H9 (cell line): ENCODE data around the gene DDI2. TPM values are rescaled to one million over a fixed set of nuclear protein-coding genes. Genes with fewer than 3 reads are reported as not detected.

Experiments
- DNase-seq: peaks from one replicate; pipeline ENCODE4 v3.0.0-alpha.2; 2017
- H2AFZ ChIP-seq: one replicate; pipeline ENCODE4 v1.6.1; 2013; ENCODE audit warnings: mild to moderate bottlenecking, low read length, control low read depth, moderate library complexity
- H2AK5ac ChIP-seq: 2 replicates; pipeline ENCODE4 v1.6.1; 2013; ENCODE audit warnings: low read length, control low read depth, mixed read lengths; ENCODE audit not compliant: insufficient read length
- H2BK120ac ChIP-seq: one replicate; pipeline ENCODE4 v1.6.1; 2013; ENCODE audit warnings: low read depth, mild to moderate bottlenecking, low read length, control low read depth, inconsistent platforms; ENCODE audit not compliant: poor library complexity, severe bottlenecking
- H2BK12ac ChIP-seq: 2 replicates; pipeline ENCODE4 v1.6.1; 2013; ENCODE audit warnings: low read length, control low read depth, mixed read lengths, low read depth; ENCODE audit not compliant: insufficient read length
- H2BK15ac ChIP-seq: 2 replicates; pipeline ENCODE4 v1.6.1; 2013; ENCODE audit warnings: low read depth, low read length, control low read depth
- H2BK20ac ChIP-seq: one replicate; pipeline ENCODE4 v1.6.1; 2013; ENCODE audit warnings: low read depth, mild to moderate bottlenecking, low read length, control low read depth, inconsistent platforms; ENCODE audit not compliant: poor library complexity, severe bottlenecking
- H2BK5ac ChIP-seq: 2 replicates; pipeline ENCODE4 v1.6.1; 2013; ENCODE audit warnings: low read length, control low read depth, mixed read lengths; ENCODE audit not compliant: insufficient read length
- H3K14ac ChIP-seq: 2 replicates; pipeline ENCODE4 v1.6.1; 2013; ENCODE audit warnings: low read length, control low read depth; ENCODE audit not compliant: insufficient read depth
- H3K18ac ChIP-seq: 2 replicates; pipeline ENCODE4 v1.6.1; 2013; ENCODE audit warnings: low read depth, mild to moderate bottlenecking, mixed read lengths, low read length, control low read depth; ENCODE audit not compliant: insufficient read length
- H3K23ac ChIP-seq: 2 replicates; pipeline ENCODE4 v1.6.1; 2013; ENCODE audit warnings: low read length, control low read depth, mixed read lengths, low read depth; ENCODE audit not compliant: insufficient read length
- H3K23me2 ChIP-seq: 2 replicates; pipeline ENCODE4 v1.6.1; 2013; ENCODE audit warnings: low read depth, mild to moderate bottlenecking, mixed read lengths, low read length, control low read depth; ENCODE audit not compliant: insufficient read length, poor library complexity, severe bottlenecking
- H3K27ac ChIP-seq: 2 replicates; pipeline ENCODE4 v1.5.1; 2013; ENCODE audit warnings: low read length, control low read depth, mixed read lengths, low read depth; ENCODE audit not compliant: insufficient read length
- H3K27me3 ChIP-seq: 2 replicates; pipeline ENCODE4 v1.6.1; 2013; ENCODE audit warnings: low read length, control low read depth, inconsistent platforms; ENCODE audit not compliant: insufficient read depth
- H3K4ac ChIP-seq: 2 replicates; pipeline ENCODE4 v1.6.1; 2013; ENCODE audit warnings: low read depth, mild to moderate bottlenecking, control low read depth, inconsistent platforms, low read length, moderate library complexity
- H3K4me1 ChIP-seq: 2 replicates; pipeline ENCODE4 v1.6.1; 2013; ENCODE audit warnings: low read length, control low read depth, inconsistent platforms; ENCODE audit not compliant: insufficient read depth
- H3K4me2 ChIP-seq: 2 replicates; pipeline ENCODE4 v1.6.1; 2013; ENCODE audit warnings: low read length, control low read depth, mixed read lengths; ENCODE audit not compliant: insufficient read length, insufficient read depth
- H3K56ac ChIP-seq: 2 replicates; pipeline ENCODE4 v1.6.1; 2013; ENCODE audit warnings: low read depth, mild to moderate bottlenecking, mixed read lengths, low read length, control low read depth; ENCODE audit not compliant: insufficient read length
- H3K79me1 ChIP-seq: 2 replicates; pipeline ENCODE4 v1.6.1; 2013; ENCODE audit warnings: low read depth, mild to moderate bottlenecking, moderate library complexity, low read length, control low read depth, inconsistent platforms; ENCODE audit not compliant: insufficient read depth, poor library complexity, severe bottlenecking
- H3K79me2 ChIP-seq: 2 replicates; pipeline ENCODE4 v1.6.1; 2013; ENCODE audit warnings: low read length, control low read depth, inconsistent platforms; ENCODE audit not compliant: insufficient read depth
- H3K9ac ChIP-seq: 2 replicates; pipeline ENCODE4 v1.6.1; 2013; ENCODE audit warnings: low read length, control low read depth, mixed read lengths; ENCODE audit not compliant: insufficient read length; ENCODE audit errors: extremely low read depth
- H3K9me3 ChIP-seq: one replicate; pipeline ENCODE4 v1.6.1; 2013; ENCODE audit warnings: low read depth, low read length, inconsistent platforms; ENCODE audit not compliant: control insufficient read depth
- H3T11ph ChIP-seq: one replicate; pipeline ENCODE4 v1.6.1; 2013; ENCODE audit warnings: mild to moderate bottlenecking, low read length, control low read depth, inconsistent platforms
- H4K20me1 ChIP-seq: one replicate; pipeline ENCODE4 v1.6.1; 2013; ENCODE audit not compliant: control insufficient read depth, insufficient read length, insufficient read depth
- H4K5ac ChIP-seq: 2 replicates; pipeline ENCODE4 v1.6.1; 2013; ENCODE audit warnings: low read depth, mild to moderate bottlenecking, mixed read lengths, low read length, control low read depth; ENCODE audit not compliant: insufficient read length
- H4K8ac ChIP-seq: replicated peaks from 2 replicates; pipeline ENCODE4 v1.6.1; 2013; ENCODE audit warnings: low read length, control low read depth, mixed read lengths, low read depth; ENCODE audit not compliant: insufficient read length
- H4K91ac ChIP-seq: 2 replicates; pipeline ENCODE4 v1.6.1; 2013; ENCODE audit warnings: low read depth, mild to moderate bottlenecking, moderate library complexity, mixed read lengths, low read length, control low read depth; ENCODE audit not compliant: insufficient read length
- H3K27ac Mint-ChIP-seq, 3 experiments: 2 replicates in 2 of 3; 3 replicates in 1 of 3; pipeline ENCODE4 v1.8.0; 2020 to 2021; ENCODE audit warnings: mixed read lengths in 3 of 3, mild to moderate bottlenecking in 1 of 3, moderate library complexity in 1 of 3
- H3K27me3 Mint-ChIP-seq: 2 replicates; pipeline ENCODE4 v1.8.0; 2021; ENCODE audit warnings: low read depth, mild to moderate bottlenecking, moderate library complexity, mixed read lengths
- H3K36me3 Mint-ChIP-seq, 3 experiments: 2 replicates in 2 of 3; 3 replicates in 1 of 3; pipeline ENCODE4 v1.8.0; 2020 to 2021; ENCODE audit warnings: low read depth in 3 of 3, mixed read lengths in 3 of 3; ENCODE audit not compliant: insufficient read depth in 1 of 3
- H3K4me1 Mint-ChIP-seq, 2 experiments: 2 replicates each; pipeline ENCODE4 v1.8.0; 2020; ENCODE audit warnings: mixed read lengths in 2 of 2
- H3K4me3 Mint-ChIP-seq, 2 experiments: 2 replicates in 1 of 2; 3 replicates in 1 of 2; pipeline ENCODE4 v1.8.0; 2020 to 2021; ENCODE audit warnings: mild to moderate bottlenecking in 2 of 2, mixed read lengths in 2 of 2, moderate library complexity in 1 of 2
- H3K9me3 Mint-ChIP-seq, 2 experiments: 2 replicates in 1 of 2; 3 replicates in 1 of 2; pipeline ENCODE4 v1.8.0; 2020; ENCODE audit warnings: mild to moderate bottlenecking in 2 of 2, mixed read lengths in 2 of 2, moderate library complexity in 1 of 2
- CTCF ChIP-seq: fragments of 200-600 bp; sonication (generic); conservative IDR thresholded peaks from 3 replicates; pipeline ENCODE4 v1.8.0; 2021; ENCODE audit warnings: antibody characterized with exemption, mild to moderate bottlenecking
- WGBS: extraction: QIAGEN DNeasy Blood & Tissue Kit; methylation state at CpG from one replicate; pipeline ENCODE4 v1.1.7; 2013; ENCODE audit warnings: missing lambda C conversion rate, low lambda C conversion rate, mixed read lengths; ENCODE audit not compliant: insufficient read length; ENCODE audit errors: extremely low coverage; 5-methylcytosine and 5-hydroxymethylcytosine counted together
- total RNA-seq: library from RNA; stranded (reverse); gene quantifications from 2 replicates; pipeline ENCODE4 v1.2.1, GENCODE V29; 2021

The DDI2 gene
- total RNA-seq, 1 experiment from 2014 or later = 45.0 TPM

GRCh38 chr1:15681349-15682292, 64.4 kb downstream of the DDI2 start:
- no peak overlapping the region for H2AK5ac ChIP-seq
- no peak overlapping the region for H3K9ac ChIP-seq
- DNase-seq = no peak

More at GRCh38 chr1:15681349-15682292, 64.4 kb downstream of the DDI2 start:
- Histone ChIP-seq H3K14ac (no peak overlapping the region), H3T11ph (no peak overlapping the region), H3K79me1 (peaks cover 4% of the 10 kb centered on the region), H3K4me1 (peaks cover 3% of the 10 kb centered on the region; the same call in 1 of the 2 replicates), H3K27me3 (no peaks in the 10 kb centered on the region), H3K56ac (no peak overlapping the region), H3K79me2 (peaks cover 4% of the 10 kb centered on the region; the same call in 1 of the 2 replicates), H4K5ac (no peak overlapping the region), H4K91ac (no peak overlapping the region), H3K9me3 (no peaks in the 10 kb centered on the region), H3K4ac (no peak overlapping the region), H2BK20ac (no peak overlapping the region), H3K27ac (no peak overlapping the region), H3K4me2 (no peak overlapping the region), H2BK120ac (no peak overlapping the region), H4K20me1 (no peaks in the 10 kb centered on the region), H4K8ac (no peak overlapping the region), H2BK15ac (no peak overlapping the region), H2AFZ (no peak overlapping the region), H3K23me2 (peaks cover 5% of the 10 kb centered on the region), H2BK5ac (no peak overlapping the region), H3K18ac (no peak overlapping the region), H3K23ac (no peak overlapping the region), H2BK12ac (no peak overlapping the region)
- peak overlapping the region in 1 of 2 experiments; percentile 22; a peak in 1 of 5 replicates for H3K4me3 Mint-ChIP-seq
- TF ChIP-seq CTCF = no peak
- no CpG with 5 or more reads among the region's 12 CpGs for WGBS
- peak overlapping the region in 2 of 3 experiments; percentile 78 to 83; a peak in 4 of 7 replicates for H3K27ac Mint-ChIP-seq
- H3K4me1 Mint-ChIP-seq = peaks cover 18 to 22% of the 10 kb centered on the region in 2 experiments
- H3K27me3 Mint-ChIP-seq = no peaks in the 10 kb centered on the region
- H3K36me3 Mint-ChIP-seq = peaks cover 0 to 7% (median 5%) of the 10 kb centered on the region in 3 experiments; a peak in 3 of 7 replicates
- H3K9me3 Mint-ChIP-seq = peaks cover 12 to 18% of the 10 kb centered on the region in 2 experiments
